Activated B cell treated with CpG ODN at 0.5 μM for 24 hours (primary cell): ENCODE measurements around the gene TP53BP1. TPM values are rescaled to one million over a fixed set of nuclear protein-coding genes. Genes with fewer than 3 reads are reported as not detected.

Experiments
- ATAC-seq: fragments of 200-7000 bp; cut with Tn5 transposase; one replicate; pipeline ENCODE4 v1.10.0; 2021; ENCODE audit warnings: low read depth, mild to moderate bottlenecking, moderate library complexity
- CTCF ChIA-PET: fragments of 350-600 bp; sonication (Branson Sonifier 250); formaldehyde crosslinking; loops from one replicate; lab custom pipeline; 2021; ENCODE audit warnings: antibody characterized with exemption; lab: Charles Lee
- POLR2A ChIA-PET: fragments of 350-600 bp; sonication (Branson Sonifier 250); formaldehyde crosslinking; loops from one replicate; lab custom pipeline; 2021; ENCODE audit warnings: antibody characterized with exemption; lab: Charles Lee
- DNase-seq: peaks from one replicate; pipeline ENCODE4 v3.0.0; 2022
- H3K27ac Mint-ChIP-seq: one replicate; pipeline ENCODE4 v1.8.0; 2020; ENCODE audit warnings: mixed read lengths
- H3K27me3 Mint-ChIP-seq: one replicate; pipeline ENCODE4 v1.8.0; 2021; ENCODE audit warnings: mixed read lengths
- H3K36me3 Mint-ChIP-seq: one replicate; pipeline ENCODE4 v1.8.0; 2021; ENCODE audit warnings: low read depth, mixed read lengths
- H3K4me1 Mint-ChIP-seq: one replicate; pipeline ENCODE4 v1.8.0; 2021; ENCODE audit warnings: mixed read lengths
- H3K4me3 Mint-ChIP-seq: one replicate; pipeline ENCODE4 v1.8.0; 2020; ENCODE audit warnings: mild to moderate bottlenecking, mixed read lengths
- H3K9me3 Mint-ChIP-seq: one replicate; pipeline ENCODE4 v1.8.0; 2020; ENCODE audit warnings: mixed read lengths
- CTCF ChIP-seq: fragments of 200-600 bp; IDR thresholded peaks from one replicate; pipeline ENCODE4 v1.8.0; 2022; ENCODE audit warnings: antibody characterized with exemption, mild to moderate bottlenecking
- intact Hi-C: fragments of 100-400 bp; cut with micrococcal nuclease; formaldehyde crosslinking; loops from one replicate; pipeline ENCODE4 v1.15.1; 2024
- total RNA-seq: library from RNA; stranded (reverse); gene quantifications from 2 replicates; pipeline ENCODE4 v1.2.3, GENCODE V29; 2022

TP53BP1 gene
- total RNA-seq, 1 donor from 2014 or later, result 53.9 TPM

GRCh38 chr15:43509660-43510199 lies 16.8 kb upstream of the TP53BP1 start:
- peaks cover 3% of the 10 kb centered on the region for H3K9me3 Mint-ChIP-seq
- DNase-seq (no peak), ATAC-seq (no peak)
- intact Hi-C loops, result loop anchor here (1.0 to 10.0 kb wide), 6 partner anchors 16 to 917 kb away; partner anchors contain the start of genes CTDSPL2, LCMT2, MFAP1 and PDIA3
- peak overlapping the region; percentile 92 for H3K4me3 Mint-ChIP-seq
- H3K27ac Mint-ChIP-seq, result peak overlapping the region; percentile 94
- CTCF ChIA-PET, result no interaction called here
- H3K4me1 Mint-ChIP-seq, result peaks cover 14% of the 10 kb centered on the region
- TF ChIP-seq CTCF, result no peak
- POLR2A ChIA-PET, result interaction anchor here (0.7 to 2.5 kb wide), 4 partner anchors 13 to 1736 kb away, joined by 5 to 30 read pairs (median 8); partner anchors contain the start of genes MAPKBP1, TP53BP1, TUBGCP4 and ZSCAN29
- peaks cover 8% of the 10 kb centered on the region for H3K27me3 Mint-ChIP-seq
- H3K36me3 Mint-ChIP-seq, result peaks cover 4% of the 10 kb centered on the region

GRCh38 chr15:43508991-43509659 lies 16.2 kb upstream of the TP53BP1 start:
- ATAC-seq (no peak), DNase-seq (no peak)
- no peak overlapping the region for H3K4me3 Mint-ChIP-seq
- TF ChIP-seq CTCF, result no peak
- POLR2A ChIA-PET, result no interaction called here
- intact Hi-C loops, result no loop called here
- no peak overlapping the region for H3K27ac Mint-ChIP-seq
- peaks cover 4% of the 10 kb centered on the region for H3K36me3 Mint-ChIP-seq
- peaks cover 14% of the 10 kb centered on the region for H3K4me1 Mint-ChIP-seq
- H3K9me3 Mint-ChIP-seq, result peaks cover 3% of the 10 kb centered on the region
- H3K27me3 Mint-ChIP-seq, result peaks cover 4% of the 10 kb centered on the region
- CTCF ChIA-PET, result no interaction called here

- Mint-ChIP-seq H3K4me3 (no peak overlapping the region), H3K36me3 (peaks cover 4% of the 10 kb centered on the region), H3K27me3 (peaks cover 4% of the 10 kb centered on the region), H3K27ac (no peak overlapping the region), H3K9me3 (peaks cover 3% of the 10 kb centered on the region), H3K4me1 (peaks cover 14% of the 10 kb centered on the region)
- ATAC-seq, result no peak
- ChIA-PET POLR2A (no interaction called here), CTCF (no interaction called here)
- intact Hi-C loops, result no loop called here
- TF ChIP-seq CTCF, result no peak
- DNase-seq, result no peak
These were observed 15.5 kb upstream of the TP53BP1 start for GRCh38 chr15:43508421-43508820.

- no peak for TF ChIP-seq CTCF
- intact Hi-C loops, result no loop called here
- Mint-ChIP-seq H3K36me3 (peaks cover 4% of the 10 kb centered on the region), H3K27me3 (no peaks in the 10 kb centered on the region), H3K27ac (no peak overlapping the region), H3K4me3 (no peak overlapping the region), H3K4me1 (peaks cover 6% of the 10 kb centered on the region), H3K9me3 (peaks cover 3% of the 10 kb centered on the region)
- ChIA-PET POLR2A (no interaction called here), CTCF (no interaction called here)
- ATAC-seq (no peak), DNase-seq (no peak)
These were observed 12.8 kb upstream of the TP53BP1 start for GRCh38 chr15:43505738-43506137.

GRCh38 chr15:43499635-43500034 lies 6.7 kb upstream of the TP53BP1 start:
- Mint-ChIP-seq H3K9me3 (no peaks in the 10 kb centered on the region), H3K27ac (no peak overlapping the region), H3K4me1 (no peaks in the 10 kb centered on the region), H3K36me3 (no peaks in the 10 kb centered on the region), H3K27me3 (no peaks in the 10 kb centered on the region), H3K4me3 (no peak overlapping the region)
- intact Hi-C loops, result no loop called here
- DNase-seq (no peak), ATAC-seq (no peak)
- POLR2A ChIA-PET, result no interaction called here
- no peak for TF ChIP-seq CTCF
- CTCF ChIA-PET, result no interaction called here
